ENCODE measurements around the gene TM4SF1. TPM values are rescaled to one million over a fixed set of nuclear protein-coding genes. Genes with fewer than 3 reads are reported as not detected.

The TM4SF1 gene
- total RNA-seq, 1 donor from 2014 or later, result 1,242 TPM

Other genes starting within 250 kb of the TM4SF1 start
- 10.9 and 12.1 TPM in 2 replicates for gene HPS3, start 248.0 kb downstream of the TM4SF1 start, total RNA-seq
- gene CP, start 155.8 kb downstream of the TM4SF1 start, total RNA-seq, result under 0.01 TPM in 1 of 2 replicates, not detected in the other
- gene TM4SF18, start 44.0 kb downstream of the TM4SF1 start, total RNA-seq, result 318 and 366 TPM in 2 replicates
- not detected in 2 replicates for gene TM4SF4, start 97.0 kb upstream of the TM4SF1 start, total RNA-seq